ENCODE results near the gene NDUFS5.
"Not testable (repeated sequence)": the region's sequence is repeated elsewhere in the genome, so short reads cannot be mapped to it uniquely, and the experiment has no call there.

The NDUFS5 gene

DNA sequence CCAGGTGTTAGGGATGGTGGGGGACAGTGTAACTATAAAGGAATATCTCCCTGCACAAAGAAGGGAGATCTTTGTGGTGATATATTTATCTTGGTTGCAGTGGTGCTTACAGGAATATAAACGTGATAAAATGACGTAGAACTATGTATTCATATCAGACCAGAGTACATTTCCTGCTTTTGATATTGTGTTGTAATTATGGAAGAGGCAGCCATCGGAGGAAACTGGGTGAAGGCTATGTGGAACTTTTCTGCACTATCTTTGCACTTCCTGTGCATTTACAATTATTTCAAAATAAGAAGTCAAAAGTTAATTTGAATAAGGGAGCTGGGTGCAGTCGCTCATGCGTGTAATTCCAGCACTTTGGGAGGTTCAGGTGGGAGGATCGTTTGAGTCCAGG, 37.6 kb downstream of the NDUFS5 start:
- DNase-seq (ENCODE audit: low spot score) = no peak

DNA sequence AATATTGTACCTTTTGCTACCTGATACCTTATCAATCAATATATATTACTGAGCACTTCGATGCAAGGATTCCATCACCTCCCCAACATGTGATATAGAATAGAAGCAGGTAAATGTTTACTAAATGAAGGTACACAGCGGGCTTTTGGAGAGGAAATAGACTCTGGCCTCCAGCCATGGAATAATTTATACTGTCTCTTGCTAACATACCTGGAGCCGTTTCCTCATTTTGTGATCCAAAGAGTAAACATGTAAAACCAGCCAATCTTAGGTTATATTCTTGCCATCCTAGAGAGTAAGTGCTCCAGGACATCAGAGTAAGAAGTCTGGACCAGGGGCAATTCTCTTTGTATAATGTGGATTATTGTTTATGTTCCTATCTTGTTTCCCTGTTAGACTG, 39.4 kb downstream of the NDUFS5 start:
- DNase-seq (ENCODE audit: low spot score) = no peak

DNA sequence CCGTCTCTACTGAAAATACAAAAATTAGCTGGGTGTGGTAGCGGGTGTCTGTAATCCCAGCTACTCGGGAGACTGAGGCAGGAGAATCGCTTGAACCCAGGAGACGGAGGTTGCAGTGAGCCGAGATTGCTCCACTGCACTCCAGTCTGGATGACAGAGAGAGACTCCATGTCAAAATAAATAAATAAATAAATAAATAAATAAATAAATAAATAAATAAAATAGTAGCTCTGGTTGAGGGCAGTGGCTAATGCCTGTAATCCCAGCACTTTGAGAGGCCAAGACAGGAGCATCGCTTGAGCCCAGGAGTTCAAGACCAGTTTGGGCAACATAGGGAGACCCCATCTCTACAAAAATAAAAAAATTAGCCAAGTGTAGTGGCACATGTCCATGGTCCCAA, 42.1 kb downstream of the NDUFS5 start:
- not testable (repeated sequence) for DNase-seq (ENCODE audit: low spot score)

DNA sequence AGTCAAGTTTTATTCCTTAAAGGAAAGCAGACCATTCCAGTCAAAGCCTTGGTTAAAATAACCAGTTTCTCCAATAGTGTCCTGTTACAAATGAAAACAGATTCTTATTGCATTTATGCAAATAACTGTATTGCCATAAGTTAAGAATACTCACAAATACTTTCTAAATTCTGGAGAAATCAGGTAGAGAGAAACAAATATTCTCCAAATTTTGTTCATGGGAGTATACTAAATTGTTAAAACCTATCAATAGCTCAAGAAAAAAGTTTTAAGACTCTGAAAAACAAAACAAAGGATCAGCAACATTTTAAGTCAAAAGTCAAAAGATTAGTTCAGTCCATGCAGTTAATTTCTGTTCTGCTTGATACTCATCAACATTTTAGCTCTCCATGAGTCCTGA, 45.4 kb downstream of the NDUFS5 start:
- DNase-seq (ENCODE audit: low spot score) = not testable (repeated sequence)

DNA sequence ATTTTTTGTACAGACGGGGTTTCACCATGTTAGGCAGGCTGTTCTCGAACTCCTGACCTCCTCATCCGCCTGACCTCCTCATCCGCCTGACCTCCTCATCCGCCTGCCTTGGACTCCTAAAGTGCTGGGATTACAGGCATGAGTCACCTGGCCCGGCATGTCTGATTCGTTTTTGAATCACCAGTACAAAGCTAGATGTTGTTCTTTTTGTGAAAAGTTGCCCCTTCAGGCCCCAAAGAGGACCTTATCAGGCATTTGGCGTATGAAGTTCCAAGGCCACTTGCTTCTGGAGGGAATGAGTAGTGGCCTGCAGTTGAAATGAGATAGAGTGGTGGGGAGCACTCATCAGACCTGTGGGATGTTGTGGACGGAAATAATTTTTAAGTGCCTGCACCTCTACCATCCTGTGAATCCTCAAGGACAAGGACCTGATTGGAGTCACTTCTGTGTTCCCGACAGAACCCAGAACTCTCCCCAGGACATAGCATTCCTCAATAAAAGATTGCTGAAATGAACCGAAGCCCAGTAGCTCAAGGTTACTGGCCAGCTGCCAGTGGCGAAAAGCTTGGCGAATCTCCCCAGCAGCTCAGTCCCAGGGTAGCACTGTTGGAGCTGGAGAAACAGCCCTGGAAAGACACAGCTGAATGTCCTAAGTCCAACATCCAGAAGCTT, 50.1 kb downstream of the NDUFS5 start:
- DNase-seq (ENCODE audit: low spot score) = peak; percentile 50

DNA sequence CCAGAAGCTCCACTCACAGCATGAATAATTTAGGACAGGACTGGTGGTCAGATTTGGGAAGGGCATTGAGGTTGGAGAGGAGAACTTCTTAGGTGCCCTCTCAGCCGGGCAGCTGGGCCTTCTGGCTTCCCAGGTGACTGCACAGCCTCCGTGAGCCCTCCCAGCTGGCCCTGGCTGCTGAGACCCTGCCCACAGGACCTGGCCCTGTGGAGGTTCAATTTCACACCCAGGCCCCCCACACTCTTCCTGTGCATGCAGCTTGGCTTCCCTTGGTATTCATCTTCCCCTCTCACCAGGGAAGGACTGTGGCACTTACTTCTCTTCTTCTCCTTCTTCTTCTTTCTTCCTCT, 50.6 kb downstream of the NDUFS5 start:
- DNase-seq (ENCODE audit: low spot score) = no peak

DNA sequence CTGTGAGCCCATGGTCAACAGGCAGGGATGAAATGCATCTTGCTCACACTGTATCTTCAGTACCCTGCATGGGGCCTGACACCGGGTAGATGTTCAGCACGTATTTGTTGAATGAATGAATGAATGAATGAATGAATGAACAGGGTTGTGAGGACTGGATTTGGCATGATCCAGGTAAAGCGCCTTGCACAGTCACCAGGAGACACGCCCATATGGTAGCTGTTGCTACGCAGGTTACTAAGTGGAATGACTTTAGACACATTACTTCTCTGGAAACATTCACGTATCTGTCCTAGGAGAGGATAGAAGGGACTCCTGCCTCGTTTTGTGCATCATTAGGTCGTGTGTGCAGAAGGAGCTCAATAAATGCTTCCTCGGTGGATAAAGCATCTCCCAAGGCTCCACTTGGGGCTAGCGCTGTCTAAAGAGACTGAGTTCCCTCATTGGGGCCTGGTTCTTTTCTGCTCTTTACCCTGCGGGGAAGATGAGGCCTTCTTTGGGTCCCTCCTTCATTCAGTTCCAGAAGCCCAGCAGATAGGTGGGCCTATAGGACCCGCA, 54.2 kb downstream of the NDUFS5 start:
- DNase-seq (ENCODE audit: low spot score) = no peak

DNA sequence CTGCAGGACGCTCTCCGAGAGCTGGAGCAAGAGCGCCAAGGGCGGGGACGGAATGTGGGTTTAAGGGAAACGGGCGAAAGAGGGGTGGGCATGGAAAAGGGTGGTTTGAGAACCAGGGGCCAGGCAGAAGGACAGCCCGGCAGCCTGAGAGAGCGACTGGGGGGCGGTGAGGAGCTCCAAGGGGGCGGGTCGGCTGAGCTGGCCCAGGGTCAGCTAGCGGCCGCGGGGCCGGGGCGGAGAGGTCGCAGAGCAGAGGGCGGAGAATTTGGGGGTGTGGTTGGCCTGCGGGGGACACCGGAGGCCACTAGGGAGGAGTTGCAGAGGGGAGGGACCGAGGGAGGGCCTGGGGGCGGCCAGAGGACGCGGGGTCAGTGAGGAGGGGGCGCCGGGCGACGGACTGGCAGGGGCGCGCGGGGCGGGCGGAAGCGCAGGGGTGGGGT, 54.7 kb downstream of the NDUFS5 start:
- DNase-seq (ENCODE audit: low spot score) = peak; percentile 43

DNA sequence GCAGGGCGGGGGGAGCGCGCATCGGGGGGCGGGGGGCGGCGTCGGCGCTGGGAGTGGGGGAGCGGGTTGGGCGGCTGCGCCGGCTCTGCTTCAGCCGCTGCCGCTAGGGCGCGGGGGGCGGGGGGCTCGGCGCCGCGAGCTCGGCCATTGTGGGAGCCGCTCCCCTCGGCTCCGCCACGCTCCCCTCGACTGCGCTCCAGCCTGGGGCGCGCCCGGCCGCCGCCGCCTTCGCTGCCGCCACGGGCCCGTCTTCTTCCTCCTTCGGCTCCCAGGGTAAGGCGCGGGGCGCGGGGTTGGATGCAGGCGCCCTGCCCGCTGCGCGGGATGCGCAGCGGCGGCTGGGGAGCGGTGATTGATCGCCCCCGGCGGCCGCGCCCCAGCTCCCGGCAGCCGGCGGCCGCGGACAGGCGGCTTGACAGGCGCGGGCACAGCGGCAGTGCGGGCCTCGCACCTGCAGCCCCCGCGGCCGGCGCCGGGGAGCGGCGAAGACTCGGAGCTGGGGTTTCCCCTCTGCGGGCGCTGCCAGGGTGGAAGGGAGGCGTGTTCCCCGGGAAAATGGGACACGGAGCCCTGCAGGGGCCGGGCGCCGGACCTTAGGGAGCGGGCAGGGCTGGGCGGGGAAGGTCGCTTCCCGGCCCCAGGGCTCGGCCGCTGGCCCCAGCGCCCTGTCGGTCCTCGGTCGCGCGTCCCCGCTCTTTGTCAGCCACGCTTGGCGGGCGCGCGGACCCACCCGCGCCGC, 55.3 kb downstream of the NDUFS5 start:
- DNase-seq (ENCODE audit: low spot score) = peak; percentile 60

DNA sequence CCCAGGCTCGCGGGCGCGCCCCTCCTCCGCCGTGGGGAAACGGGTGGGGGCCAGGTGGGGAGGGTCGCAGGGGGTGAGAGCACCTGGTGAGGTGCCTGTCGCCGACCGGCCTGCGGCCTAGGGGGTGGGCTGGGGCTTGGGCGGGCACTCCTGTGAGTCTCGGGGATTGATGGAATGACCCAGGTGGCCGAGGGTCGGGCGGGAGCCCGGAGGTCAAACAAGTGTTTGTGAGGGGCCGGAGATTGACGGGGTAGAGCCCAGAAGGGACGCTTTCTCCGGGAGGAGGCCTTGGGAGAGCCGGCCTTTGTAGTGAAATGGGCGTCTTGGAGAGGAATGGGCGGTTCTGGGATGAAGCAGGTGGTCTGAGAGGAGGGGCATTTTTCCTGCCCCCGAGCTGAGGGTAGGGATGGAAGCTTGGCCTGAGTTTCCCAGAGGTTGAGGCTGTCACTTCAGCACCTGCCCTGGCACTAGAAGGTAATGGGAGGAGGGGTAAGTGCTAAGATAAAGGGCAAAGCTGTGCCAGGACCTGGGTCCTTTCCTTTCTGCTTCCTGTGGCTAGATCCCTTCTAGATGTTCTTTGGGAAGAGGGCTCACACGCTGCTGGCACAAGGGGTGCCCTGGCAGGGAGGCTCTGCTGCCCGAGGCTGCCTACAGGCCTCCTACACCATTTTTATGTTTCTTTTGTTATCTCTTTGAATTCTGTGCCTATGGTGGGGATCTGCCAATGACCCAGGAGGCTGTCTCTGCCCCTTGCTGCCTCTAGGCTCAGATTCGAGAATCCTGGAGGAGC, 56.1 kb downstream of the NDUFS5 start:
- no peak for DNase-seq (ENCODE audit: low spot score)

DNA sequence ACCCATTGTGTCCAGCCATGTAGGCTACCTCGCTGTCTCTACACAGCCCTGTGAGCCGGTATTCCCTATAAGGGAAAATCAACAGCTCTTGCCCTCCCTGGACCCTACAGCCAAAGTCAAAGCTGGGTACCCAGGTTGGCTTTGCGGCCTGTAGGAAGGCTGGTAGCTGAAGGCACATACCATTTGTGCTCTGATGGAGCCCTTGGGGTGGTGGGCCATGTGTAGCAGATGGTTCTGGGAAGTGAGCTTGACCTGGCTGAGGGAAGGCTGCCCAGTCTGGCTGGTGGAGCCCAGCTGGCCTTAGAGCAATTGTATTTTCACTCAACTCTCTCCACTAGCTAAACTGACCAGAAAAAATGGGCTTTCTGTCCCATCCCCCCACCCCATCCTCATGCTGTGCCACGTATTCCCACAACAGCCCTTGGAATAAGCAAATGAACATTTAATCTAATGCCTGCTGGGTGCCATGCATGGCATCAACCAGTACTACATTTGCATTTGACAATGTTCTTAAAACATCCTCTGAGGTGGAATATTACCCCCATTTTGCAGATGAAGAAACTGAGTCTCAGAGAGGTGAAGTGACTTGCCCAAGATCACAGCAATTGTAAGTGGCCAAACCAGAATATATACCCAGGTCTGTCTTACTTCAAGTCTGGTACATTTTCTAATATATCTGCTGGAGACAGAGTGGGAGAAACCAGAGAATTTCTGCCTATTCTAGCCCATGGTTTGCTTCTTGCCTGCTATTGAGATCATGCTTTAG, 56.8 kb downstream of the NDUFS5 start:
- no peak for DNase-seq (ENCODE audit: low spot score)

DNA sequence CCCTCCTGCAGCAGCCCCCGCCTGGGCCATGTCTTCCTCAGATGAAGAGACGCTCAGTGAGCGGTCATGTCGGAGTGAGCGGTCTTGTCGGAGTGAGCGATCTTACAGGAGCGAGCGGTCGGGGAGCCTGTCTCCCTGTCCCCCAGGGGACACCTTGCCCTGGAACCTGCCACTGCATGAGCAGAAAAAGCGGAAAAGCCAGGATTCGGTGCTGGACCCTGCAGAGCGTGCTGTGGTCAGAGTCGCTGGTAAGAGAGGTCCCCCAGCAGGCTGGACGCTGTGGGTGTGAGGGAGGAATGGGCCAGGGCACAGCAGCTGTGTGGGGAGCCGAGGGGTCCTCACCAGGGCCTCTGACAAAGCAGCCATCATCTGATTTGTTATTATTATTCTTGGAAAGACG, 58.0 kb downstream of the NDUFS5 start:
- DNase-seq (ENCODE audit: low spot score) = no peak
